AG09309 (cell line): ENCODE results near the gene CRYBG1.

Source experiments
- DNase-seq: peaks from one replicate; pipeline ENCODE4 v3.0.0-alpha.2; 2010; ENCODE audit warnings: low read depth
- H3K4me3 ChIP-seq: 2 replicates; pipeline ENCODE4 v1.5.1; 2011; ENCODE audit warnings: mild to moderate bottlenecking, low read depth, low read length, moderate library complexity; ENCODE audit not compliant: control insufficient read depth
- TF ChIP-seq, protein P1 (sequence below): IDR thresholded peaks from 2 replicates; pipeline ENCODE4 v1.5.1; 2011; ENCODE audit warnings: mild to moderate bottlenecking, low read depth, low read length, inconsistent platforms; ENCODE audit not compliant: insufficient read depth, control insufficient read depth; ENCODE audit errors: missing control alignments

CRYBG1 gene

DNA sequence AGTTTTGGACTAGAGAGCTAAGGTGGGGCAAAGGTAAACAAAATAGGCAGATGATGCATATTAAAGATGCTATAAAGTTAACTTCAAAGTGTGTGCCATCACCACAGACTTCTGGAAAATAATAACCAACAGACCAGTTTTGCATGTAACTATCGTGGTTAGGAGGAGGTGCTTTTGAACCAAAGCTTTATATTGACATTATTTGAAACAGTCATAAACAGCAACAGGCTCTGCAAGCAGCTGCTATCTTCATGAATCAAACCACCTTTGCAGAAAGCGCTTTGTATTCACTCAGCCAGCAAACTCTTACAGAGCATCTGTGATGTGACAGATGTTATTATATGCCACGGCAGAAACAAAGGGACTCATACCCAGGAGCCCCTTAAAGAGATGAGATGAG, 81.9 kb downstream of the CRYBG1 start:
- H3K4me3 ChIP-seq, result no peak overlapping the region
- DNase-seq, result no peak
- TF ChIP-seq, protein P1, sequence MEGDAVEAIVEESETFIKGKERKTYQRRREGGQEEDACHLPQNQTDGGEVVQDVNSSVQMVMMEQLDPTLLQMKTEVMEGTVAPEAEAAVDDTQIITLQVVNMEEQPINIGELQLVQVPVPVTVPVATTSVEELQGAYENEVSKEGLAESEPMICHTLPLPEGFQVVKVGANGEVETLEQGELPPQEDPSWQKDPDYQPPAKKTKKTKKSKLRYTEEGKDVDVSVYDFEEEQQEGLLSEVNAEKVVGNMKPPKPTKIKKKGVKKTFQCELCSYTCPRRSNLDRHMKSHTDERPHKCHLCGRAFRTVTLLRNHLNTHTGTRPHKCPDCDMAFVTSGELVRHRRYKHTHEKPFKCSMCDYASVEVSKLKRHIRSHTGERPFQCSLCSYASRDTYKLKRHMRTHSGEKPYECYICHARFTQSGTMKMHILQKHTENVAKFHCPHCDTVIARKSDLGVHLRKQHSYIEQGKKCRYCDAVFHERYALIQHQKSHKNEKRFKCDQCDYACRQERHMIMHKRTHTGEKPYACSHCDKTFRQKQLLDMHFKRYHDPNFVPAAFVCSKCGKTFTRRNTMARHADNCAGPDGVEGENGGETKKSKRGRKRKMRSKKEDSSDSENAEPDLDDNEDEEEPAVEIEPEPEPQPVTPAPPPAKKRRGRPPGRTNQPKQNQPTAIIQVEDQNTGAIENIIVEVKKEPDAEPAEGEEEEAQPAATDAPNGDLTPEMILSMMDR, result no peak

DNA sequence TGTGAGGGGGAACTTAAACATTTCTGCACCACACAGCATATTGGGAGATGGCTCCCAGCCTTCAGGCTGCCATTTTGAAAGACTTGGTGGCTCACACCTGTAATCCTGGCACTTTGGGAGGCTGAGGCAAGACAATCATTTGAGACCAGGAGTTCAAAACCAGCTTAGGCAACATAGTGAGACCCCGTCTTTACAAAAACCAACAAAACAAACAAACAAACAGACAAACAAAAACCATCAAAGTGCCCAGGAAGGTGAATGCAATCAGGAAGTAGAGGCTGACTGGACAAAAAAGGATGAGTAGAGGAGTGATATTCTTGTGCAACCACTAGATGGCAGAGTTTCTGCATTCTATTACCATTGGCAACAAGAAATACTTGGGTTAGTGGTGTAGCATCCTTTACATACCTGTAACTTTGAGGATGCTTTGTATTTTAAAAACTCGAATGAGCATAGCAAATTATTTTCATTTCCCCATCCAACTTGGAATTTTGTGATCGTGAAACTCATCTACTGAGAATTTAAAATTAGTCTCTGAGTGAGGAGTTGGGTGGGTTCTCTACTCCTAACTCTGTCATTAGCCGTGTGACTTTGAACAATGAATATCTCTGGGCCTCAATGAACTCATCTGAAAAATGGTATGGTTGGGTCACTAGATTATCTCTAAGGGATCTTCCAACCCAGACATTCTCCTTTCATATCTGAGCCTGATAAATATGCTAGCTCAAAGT, 84.4 kb downstream of the CRYBG1 start:
- no peak overlapping the region for H3K4me3 ChIP-seq
- TF ChIP-seq, protein P1, result peak; percentile 68
- peak; percentile 24 for DNase-seq

DNA sequence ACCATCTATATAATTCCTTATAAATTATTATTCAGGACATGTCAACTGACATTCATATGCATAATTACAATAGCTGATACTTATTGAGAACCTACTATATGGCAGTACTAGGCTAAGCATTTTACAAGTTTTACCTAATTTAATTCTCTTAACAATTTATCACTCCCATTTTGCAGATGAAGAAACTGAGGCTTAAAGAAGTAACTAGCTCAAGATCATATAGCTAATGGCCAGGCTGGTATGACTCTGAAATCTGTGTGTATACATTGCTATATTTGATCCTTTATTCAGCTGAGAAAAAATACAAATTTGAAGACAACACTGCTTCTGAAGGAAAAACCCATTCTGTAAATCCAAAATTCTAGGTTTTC, 85.0 kb downstream of the CRYBG1 start:
- no peak overlapping the region for H3K4me3 ChIP-seq
- DNase-seq, result no peak
- TF ChIP-seq, protein P1, result no peak

DNA sequence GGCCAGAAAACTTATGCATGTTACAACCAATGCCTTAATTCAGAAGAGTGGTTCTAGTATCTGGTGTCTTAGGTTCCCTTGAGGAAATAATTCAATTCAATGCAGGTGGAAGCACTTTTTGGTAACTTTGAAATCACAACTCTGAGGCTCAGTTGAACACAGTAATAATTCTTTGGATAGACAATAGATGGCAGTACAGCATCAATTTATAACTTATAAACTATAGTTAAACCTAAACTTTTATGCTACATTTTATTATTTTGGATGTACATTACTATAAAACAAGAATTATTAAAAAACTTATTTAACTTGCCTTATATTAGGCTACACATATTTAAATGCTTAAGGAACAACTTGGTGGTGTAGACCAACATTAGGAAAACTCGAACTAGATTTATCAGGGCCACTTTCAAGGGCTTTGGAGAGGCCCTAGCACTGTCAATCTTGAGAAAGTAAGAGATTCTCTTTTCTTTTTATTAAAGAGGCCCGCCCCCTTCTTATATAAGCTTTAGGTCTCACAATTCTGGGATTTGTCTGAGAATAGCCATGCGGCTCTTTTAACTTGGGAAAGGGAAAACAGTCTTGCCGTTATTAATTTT, 85.9 kb downstream of the CRYBG1 start:
- DNase-seq, result no peak
- TF ChIP-seq, protein P1, result peak; percentile 41

DNA sequence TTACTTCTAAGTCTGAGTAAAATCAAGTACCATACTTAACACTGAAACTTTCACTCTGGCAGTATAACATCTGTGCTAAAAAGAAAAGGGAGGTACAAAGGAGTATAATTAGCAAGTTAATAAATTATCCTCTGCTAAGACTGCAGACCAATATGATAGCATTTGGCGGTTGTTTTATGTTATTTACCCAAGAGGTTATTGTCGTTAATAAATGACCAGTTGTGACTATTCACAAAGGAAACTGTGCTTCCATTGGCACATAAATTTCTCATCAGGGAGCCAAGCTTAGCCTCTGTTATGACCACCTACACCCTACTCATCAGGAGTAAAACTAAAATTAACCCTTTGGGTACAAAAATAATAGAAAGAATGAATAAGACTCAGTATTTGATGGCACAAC, 86.5 kb downstream of the CRYBG1 start:
- no peak for DNase-seq
- TF ChIP-seq, protein P1, result no peak
- H3K4me3 ChIP-seq, result no peak overlapping the region

More for the DNA sequence above, 85.9 kb downstream of the CRYBG1 start:
- no peak overlapping the region for H3K4me3 ChIP-seq

DNA sequence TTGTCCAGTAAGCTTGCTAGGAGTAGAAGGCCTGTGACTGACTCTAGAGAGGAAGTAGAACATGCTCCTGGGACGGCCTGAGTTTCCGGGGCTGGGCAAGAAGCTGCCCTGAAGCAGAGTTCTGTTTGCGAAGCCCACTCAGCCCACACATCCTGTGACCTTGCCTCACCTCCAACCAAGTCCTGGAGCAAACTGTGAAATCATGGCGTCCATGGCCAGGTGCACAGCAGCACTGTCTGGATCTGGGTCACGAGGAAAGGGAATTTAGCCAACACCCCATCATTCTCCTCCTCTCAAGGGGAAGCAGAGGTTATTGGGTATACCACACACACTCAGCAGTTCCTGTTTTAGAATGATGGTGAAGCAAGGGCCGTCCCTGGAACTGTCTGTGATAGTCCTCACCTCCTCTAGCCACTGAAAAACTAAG, 87.5 kb downstream of the CRYBG1 start:
- TF ChIP-seq, protein P1, result no peak
- no peak for DNase-seq
- no peak overlapping the region for H3K4me3 ChIP-seq
